ENCODE data around the gene GCN1.

The GCN1 gene

DNA sequence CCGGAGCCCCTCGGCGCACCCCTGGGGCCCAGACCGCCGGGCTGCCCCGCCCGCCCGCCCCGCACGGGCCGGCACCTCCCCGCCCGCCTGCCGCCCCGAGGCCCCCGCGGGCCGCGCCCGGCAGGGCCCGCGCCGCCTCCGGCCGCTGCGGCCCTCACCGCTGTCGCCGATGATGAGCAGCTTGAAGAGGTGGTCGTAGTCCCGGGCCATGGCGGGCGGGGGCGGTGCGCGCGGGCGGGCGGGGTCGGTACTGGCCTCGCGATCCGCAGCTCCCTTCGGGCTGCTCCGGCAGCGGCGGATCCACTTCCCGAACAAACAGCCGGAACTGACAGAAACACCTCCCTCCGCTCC lies 78.1 kb downstream of the GCN1 start, which contains the start of gene RAB35:
Gene RAB35 (minus strand): TSS at position 313 of the 351 bp plus-strand sequence. CDS start 103 bp downstream, at position 210.
- no peak for DNase-seq (ENCODE audit: low read depth, low spot score)

DNA sequence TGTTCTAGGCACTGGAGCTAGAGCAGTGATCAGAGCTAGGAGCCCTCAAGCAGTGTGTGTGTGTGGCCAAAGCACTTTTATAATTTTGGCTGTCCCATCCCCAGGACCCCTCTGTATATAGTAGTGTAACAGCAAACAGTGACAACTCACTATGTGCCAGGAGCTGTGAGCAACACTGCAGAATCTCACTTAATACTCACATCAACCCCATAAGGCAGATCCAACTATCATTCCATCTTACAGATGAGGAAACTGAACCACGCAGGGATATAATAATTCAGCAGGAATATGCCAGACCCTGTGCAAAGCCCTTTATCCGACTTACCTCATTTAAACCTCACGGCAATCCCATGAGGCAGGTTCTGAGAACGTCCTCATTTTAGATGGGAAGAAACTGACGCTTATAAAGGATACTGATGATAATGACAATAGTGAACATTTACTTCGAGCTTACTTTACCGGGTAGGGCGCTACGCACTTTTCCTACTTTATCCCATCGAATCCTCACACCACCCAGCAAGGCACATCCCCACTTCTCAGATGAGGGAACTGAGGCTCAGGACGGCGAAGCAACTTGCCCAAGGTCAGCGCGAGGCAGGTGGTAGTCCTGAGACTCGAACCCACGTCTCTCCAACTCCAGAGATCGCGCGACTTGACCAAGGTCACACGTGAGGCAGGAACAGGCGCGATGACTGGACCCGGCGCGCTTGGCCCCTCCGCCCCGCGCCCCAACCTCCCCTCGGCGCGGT lies 78.6 kb downstream of the GCN1 start:
- DNase-seq (ENCODE audit: low read depth, low spot score), result peak; percentile 49

DNA sequence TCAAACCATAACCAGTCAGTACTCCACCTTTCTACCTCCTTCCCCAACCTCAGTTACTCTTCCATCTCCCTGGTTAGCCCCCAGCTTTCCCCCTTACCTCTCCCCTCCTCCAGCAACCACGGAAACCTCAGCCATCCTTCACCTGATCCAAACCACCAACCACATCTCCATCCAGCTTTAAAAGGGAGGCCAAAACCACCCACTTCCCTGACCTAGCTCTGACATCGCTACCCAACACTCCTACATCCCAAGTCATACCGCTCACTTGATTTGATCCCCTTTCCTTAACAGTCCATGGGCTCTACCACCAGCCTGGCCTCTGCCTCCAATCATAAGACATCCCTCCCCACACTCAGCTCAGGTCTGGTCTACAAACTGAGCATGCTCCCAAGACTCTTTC lies 79.4 kb downstream of the GCN1 start:
- peak; percentile 66 for DNase-seq (ENCODE audit: low read depth, low spot score)

DNA sequence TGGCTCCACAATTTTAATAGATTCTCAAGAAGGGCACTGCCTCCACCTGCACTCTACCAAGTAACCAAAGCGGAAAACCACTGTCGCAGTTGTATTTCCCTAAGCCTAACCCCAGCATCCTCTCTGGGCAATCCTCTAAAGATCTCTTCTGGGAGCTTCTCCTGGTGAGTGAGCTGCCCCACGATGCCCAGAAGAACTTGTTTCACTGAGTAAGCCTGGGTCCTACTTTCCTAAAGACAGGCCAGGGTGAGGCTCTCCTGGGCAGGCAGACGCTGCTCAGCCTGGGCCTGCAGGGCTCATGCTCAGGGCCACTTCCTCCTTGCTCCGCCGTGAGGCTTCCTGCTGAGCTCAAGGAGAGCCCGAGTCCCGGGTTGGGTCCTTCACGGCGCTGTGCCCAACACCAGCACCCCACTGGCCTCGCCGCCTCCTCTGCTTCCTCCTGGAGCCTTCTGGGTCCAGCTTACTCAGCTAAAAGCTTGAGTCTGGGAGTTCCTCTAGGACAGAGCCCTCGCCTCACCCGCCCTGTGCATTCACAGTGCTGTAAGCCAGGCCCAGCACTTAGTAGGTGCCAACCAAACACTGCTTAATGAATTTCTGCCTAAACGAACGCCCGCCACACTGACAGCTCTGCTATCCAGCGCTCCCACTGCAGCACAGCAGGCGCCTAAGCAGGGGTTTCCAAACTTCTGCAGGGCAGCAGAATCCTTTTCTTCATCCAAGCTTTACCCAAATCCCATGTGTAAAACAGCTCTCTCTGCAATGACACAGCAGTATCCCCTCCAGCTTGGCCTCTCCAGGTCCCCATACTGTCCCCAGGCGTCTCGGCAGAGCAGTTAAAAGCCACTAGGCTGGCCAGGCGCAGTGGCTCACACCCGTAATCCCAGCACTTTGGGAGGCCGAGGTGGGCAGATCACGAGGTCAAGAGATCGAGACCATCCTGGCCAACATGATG lies 83.7 kb downstream of the GCN1 start:
- no peak for DNase-seq (ENCODE audit: low read depth, low spot score)

DNA sequence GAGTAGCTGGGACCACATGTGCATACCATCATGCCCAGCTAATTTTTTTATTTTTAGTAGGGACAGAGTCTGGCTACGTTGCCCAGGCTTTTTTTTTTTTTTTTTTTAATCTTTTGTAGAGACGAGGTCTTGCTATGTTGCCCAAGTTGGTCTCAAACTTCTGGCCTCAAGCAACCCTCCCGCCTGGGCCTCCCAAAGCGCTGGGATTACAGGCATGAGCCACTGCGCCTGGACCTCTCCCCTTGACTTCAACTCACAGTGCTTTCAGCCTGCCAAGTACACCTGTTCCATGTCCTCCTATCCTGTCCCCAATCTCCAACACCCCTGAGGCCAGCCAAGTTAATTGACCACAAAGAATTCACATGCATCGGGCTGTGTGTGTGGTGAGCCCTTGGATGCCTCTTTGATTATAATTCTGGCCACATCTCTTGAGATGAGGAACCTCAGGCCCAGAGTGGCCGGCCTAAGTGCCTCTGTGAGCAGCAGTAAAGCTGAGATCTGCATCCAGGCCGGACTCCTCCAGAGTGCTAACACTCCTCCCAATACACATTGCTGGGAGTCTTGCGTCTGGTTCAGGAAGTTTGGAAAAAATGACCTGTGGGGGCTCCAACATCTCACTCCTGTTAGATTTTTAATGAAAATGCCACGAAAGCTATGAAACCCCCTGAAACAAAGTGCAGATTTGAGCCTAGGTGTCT lies 84.8 kb downstream of the GCN1 start:
- DNase-seq (ENCODE audit: low read depth, low spot score), result peak; percentile 59

DNA sequence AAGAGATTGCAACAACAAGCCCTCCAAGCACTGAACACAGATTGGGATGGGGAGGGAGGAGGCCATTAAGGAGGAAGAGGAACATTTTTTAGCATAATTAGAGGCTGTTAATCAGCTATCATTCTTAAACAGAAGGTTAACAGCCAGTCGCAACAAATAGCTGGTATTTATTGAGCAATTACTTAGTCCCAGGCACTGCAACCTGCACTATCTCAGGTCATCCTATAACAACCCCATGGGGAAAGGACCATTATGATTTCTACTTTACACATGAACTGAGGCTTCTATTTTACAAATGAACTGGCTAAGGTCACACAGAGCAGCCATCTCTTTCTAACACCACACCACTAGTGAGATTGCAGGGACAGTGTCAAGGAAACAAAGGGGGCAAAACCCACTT lies 88.4 kb downstream of the GCN1 start:
- DNase-seq (ENCODE audit: low read depth, low spot score), result no peak

DNA sequence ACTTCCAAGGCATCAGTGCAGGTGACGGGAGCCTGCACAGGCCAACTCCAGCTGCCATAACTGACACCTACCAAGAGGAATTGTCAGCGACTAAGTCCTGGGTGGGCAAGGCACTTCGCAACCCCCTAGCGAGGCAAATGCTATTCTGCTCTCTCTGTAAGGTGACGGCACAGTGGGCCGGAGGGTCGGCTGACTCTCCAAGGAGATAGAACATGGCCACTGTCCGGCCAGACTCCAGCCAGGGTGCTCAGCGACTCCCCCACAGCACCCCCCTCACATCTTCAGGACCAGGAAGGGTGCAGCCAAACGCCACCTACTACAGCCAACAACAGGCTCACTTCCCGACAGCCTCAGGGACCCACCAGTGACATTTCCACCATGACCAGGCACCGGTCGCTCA lies 91.1 kb downstream of the GCN1 start:
- DNase-seq (ENCODE audit: low read depth, low spot score), result no peak

DNA sequence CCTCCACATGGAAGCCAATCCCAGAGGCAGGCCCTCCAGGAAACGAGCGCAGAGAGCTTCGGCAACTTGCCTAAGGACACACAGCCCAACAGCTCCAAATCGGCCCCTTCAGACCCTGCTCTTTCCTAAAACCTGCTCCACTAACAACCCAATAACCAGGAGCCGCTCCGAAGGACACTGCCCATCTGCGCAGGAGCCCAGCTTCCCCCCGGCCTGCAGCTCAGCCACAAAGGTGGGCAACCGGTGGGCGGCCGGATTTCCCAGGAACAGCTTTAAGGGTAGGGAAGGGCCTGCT lies 91.5 kb downstream of the GCN1 start:
- DNase-seq (ENCODE audit: low read depth, low spot score), result no peak

DNA sequence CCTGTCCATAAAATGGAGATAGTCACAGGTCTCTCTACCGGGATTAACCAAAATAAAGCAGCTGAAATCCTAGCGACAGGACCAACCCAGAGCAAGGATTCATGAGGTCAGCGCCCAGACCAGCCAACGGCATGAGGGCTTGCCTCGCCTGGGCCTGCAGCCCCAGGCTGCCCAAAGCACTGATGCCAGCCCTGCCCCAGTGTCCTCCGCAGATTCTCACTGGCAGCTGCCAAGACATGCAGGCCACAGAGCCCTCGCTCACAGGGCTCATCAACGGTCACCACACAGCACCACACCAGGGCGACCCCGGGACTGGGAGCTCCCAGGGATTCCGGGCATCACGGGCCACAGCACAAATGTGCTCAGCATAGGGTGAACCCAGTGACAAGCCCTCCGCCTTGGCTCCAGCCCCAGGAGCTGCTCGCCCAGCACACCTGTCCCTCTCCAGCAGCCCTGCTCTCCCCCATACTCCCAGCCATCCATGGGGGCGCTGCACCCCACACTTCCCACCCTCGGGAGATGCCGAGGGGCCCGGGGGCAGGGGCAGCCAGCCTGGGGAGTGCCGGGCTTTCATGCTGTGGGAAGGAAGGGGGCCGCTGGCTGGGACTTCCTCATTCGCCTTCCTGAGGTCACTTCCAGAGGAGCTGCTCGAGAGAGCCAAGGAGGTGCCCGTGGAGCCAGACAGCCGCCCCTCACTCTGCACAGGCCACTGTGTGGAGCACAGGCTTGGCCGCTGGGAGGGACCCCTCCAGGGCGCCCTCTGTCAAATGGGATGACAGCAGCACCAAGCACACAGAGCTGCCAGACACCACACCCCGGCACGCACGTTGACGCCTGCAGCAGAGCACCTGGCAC lies 92.1 kb downstream of the GCN1 start:
- DNase-seq (ENCODE audit: low read depth, low spot score), result no peak

DNA sequence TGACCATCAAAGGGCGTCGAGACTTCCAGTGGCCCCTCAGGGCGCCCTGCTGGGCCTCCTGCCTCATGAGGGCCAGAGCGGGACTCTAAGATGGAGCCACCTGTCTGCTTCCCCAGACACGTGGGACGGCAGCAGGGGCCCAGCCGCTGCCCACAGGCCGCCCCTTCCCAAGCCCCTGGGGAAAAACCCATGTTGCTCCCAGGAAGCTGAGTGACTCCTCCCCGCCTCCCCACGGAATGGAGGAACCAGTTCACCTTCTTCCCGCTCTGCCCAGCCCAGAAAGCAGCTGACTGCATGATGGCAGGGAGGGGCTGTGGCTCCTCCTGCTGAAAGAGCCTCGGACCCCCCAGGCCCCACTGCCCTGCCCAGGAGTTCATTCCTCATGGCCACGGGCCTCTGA lies 92.9 kb downstream of the GCN1 start:
- no peak for DNase-seq (ENCODE audit: low read depth, low spot score)

DNA sequence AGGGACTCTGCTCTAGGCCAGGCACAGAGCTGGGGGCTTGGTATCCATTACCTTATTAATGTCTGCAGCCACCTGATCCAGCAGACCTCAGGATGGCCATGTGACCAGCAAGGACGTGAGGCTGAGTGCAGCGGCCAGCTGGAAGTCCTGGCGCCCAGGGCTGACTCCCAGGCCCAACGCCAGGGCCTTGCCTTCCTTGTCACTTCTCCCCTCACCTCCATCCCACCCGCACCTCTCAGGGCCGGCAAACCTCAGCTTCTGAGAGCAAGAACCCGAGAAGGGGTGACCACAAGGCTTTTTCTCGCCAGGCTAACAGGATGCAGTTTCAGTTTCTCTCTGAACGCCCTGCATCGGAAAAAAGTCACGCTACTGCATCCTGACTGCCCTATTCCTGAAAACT lies 93.3 kb downstream of the GCN1 start:
- DNase-seq (ENCODE audit: low read depth, low spot score), result peak; percentile 27

DNA sequence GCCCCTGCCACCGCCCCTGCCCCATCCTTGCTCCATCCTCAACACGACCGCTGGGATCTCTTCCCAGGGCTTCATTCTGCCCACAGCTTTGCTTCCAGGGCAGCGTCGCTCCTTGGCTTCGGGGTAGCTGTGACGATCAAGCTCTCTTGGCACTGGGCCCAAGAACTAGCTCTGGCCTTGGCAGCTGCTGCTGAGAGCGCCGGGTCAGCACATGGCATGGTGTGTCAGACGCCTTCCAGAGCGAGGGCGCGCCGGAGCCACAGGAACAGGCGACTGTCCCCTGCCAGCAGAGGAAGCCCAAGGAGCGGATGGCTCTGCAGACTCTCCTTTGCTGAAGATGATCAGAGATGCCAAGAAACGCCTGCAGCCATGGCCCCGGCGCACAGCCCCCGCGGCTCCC lies 93.9 kb downstream of the GCN1 start:
- DNase-seq (ENCODE audit: low read depth, low spot score), result peak; percentile 82

DNA sequence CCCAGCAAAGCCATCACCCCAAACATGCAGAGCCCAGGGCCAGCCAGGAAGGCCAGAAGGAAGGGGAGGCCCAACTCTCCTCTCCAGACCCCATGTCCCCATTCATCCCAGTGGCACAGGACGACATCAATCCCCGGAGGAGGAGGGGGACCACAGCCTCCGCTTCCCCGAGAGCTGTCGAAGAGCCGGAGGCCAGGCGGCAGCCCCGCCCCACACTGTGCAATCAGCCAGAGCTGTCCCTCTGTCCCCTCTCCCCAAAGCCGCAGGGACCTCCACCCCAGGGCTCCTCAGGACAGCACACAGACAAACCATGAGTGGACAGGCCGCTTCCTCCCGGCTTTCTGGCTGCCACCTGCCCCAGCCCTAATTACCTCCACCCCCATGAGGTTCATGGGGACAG lies 94.8 kb downstream of the GCN1 start:
- no peak for DNase-seq (ENCODE audit: low read depth, low spot score)

DNA sequence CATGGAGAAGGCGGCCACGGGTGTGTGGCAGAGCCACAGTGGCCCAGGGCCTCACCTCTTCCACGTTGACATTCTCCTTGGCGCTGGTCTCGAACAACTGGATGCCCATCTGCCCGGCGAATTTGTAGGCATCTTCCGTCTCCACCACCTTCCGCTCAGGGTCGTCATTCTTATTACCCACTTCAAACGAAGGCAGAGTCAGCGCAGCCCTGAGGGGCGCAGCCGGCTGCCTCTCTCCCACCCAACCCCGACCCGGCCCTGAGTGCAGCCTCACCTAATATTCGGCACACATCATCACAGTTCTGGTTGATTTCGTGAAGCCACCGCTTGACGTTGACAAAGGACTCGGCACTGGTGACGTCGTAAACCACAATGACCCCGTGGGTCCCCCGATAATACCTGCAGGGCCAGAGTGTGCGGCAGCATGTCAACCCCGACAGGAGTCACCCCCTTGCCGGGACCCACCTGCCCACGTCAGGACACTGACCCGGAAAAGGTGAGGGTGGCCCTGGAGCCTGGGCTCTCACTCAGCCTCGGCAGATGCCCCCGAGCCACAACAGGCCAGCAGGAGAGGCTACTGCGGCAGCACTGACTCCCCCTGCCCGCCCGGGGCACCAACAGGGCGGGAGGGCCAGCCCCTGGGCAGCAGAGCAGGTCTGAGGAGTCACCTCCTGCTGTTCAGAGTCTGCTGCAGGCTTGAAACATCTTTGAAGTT lies 95.6 kb downstream of the GCN1 start:
- DNase-seq (ENCODE audit: low read depth, low spot score), result no peak

DNA sequence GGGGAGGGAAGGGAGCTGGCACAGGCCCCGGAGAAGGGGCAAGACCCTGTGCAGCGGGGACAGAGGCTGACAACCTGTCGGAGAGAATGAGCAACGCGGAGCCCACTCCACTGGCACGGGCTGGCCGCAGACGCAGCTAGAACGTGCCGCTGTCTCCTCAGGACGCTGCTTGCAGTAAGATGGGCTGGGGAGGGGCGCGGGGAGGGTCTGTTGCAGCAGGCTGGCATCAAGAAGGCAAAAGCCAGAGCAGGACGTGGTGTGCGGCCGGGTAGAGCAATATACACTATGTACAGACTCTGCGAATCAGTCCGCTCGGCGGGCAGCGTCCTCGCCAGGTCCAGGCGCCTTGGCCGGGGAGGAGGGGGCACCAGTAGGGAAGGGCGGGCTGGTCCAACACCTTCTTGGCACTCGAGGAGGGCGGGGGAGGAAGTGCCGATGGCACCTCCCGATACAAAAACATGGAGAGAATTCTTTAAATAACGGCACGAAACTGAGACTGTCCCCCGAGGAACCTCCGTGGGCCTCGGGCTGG lies 97.8 kb downstream of the GCN1 start:
- DNase-seq (ENCODE audit: low read depth, low spot score), result no peak

DNA sequence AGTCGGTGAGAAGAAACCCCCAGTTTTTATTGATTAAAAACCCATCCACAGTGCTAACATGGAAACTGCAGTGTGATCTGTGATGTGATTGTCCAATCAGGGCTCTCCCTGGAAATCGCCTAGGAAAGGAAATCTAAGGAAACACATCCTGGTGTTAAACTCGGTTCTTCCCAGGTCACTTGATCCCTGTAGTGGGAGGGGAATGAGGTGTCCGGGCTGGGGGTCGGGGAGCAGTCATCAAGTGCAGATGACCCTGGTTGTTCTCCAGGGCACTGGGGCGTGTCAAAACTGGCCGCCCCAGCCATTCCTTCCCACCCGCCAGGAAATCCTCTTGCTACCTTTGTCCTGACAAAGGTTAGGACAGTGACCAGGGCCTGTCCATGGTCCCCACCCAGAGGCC lies 98.8 kb downstream of the GCN1 start:
- no peak for DNase-seq (ENCODE audit: low read depth, low spot score)

DNA sequence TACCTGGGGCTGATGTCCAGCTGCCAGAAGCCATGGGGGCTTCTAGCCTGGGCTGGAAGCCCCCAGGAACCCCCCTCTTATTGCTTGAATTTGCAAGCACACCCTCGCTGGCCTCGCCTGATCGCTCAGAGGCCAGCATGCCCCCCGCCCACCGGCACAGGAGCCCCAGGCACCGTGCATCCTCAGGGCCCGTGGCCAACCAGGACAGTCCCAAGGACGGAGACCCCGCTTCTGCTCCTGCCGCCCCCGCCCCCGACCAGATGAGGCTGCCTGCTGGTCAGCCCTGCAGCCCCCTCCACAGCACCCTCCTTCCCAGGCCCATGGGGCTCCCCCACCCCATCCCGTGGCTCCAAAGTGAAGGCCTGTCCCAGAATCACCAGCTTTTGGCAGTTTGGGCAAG lies 99.2 kb downstream of the GCN1 start:
- DNase-seq (ENCODE audit: low read depth, low spot score), result no peak

DNA sequence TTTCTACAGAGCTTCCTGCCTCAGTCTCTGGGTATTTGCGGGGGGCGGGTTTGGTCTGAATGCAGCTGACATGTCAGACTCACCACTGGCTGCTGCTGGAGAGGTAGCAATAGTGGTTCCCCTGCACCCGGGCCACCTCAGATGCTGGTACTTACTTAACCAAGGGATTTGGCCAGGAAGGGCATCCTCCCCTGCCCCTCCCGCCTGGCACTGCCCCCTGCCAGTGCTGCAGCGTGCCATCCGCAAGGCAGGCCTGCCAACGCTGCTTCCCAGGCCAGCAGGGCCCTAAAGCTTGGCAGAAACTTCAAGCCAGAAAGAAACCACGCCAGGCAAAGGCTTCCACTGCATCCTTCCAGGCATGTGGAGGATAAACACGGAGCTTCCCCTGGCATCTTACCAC lies 100.0 kb downstream of the GCN1 start:
- DNase-seq (ENCODE audit: low read depth, low spot score), result no peak

DNA sequence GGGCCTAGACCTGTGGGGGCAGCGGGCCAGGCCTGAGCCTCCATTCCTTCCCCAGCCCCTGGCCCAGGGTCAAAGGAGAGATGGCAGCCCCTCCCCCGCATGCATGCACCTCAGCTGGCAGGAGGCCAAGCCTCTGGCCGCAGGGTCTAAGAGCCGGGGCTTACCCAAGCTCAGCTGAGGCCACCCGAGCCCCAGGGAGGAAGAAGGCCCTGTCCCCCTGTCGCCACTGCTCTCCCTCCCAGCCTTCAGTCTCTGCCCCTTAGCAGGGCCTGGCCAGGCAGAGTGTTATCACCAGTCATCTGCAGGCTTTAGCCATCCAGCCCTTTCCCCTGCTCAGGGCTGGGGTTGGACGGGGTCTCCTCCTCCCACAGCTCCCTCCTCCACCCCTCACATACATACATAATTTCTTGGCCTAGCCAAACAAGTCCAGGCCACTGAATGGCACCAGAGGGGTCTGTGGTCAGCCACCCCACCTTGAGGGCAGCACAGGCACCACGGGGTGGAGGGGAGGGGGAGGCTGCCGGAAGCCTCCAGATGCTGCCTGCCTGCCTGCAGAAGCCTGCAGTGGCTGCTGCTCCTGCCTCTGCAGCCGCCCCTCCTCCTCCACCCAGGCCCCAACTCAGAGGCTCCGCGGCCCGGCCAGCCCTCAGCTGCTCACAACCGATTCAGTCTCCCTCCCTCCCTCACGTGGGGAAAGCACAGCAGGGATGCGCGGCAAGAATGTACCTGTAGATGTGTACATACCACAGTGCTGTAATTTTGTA lies 100.7 kb downstream of the GCN1 start:
- DNase-seq (ENCODE audit: low read depth, low spot score), result peak; percentile 57

DNA sequence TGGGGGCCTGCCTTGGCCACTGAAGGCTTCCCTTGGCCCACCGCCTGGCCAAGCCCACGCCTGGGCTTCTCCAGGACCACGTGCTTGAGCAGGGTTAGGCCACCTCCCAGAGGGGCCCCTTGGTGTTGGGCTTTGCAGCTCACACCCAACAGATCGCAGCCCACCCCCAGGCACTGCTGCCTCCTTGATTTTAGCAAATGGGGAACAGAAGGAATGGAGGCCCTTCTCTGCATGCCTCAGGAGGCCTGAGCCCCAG lies 101.3 kb downstream of the GCN1 start:
- DNase-seq (ENCODE audit: low read depth, low spot score), result no peak
